Panc1 (cell line): ENCODE data around the gene SLC22A16. TPM values are rescaled to one million over a fixed set of nuclear protein-coding genes. Genes with fewer than 3 reads are reported as not detected.

Experiments used
- ATAC-seq: fragments of 200-7000 bp; cut with Tn5 transposase; 2 replicates; pipeline ENCODE4 v1.9.1; 2020; ENCODE audit warnings: mild to moderate bottlenecking, moderate library complexity
- BruUV-seq: library from RNA; stranded (reverse); fragments of 400-500 nt; replicated peaks from 2 replicates; lab custom pipeline; 2021; lab: Mats Ljungman, UMichigan
- CTCF ChIA-PET: fragments of 300-600 bp; sonication (Branson Sonifier 250); formaldehyde crosslinking; loops from one replicate; lab custom pipeline; 2022; ENCODE audit warnings: antibody characterized with exemption; lab: Charles Lee
- POLR2A ChIA-PET: fragments of 300-600 bp; sonication (Branson Sonifier 250); formaldehyde crosslinking; loops from one replicate; lab custom pipeline; 2022; ENCODE audit warnings: antibody characterized with exemption; lab: Charles Lee
- DNase-seq: peaks from one replicate; pipeline ENCODE4 v3.0.0-alpha.2; 2010; ENCODE audit warnings: low read depth, low spot score
- H3K27ac ChIP-seq: 2 replicates; pipeline ENCODE4 v1.5.1; 2011; ENCODE audit warnings: mild to moderate bottlenecking, low read length, inconsistent platforms
- H3K27me3 ChIP-seq: fragments of 200-500 bp; sonication (Bioruptor generic); 2 replicates; pipeline ENCODE4 v1.6.0; 2014; ENCODE audit warnings: low read length, inconsistent platforms; ENCODE audit not compliant: control insufficient read depth, insufficient read depth
- H3K36me3 ChIP-seq: fragments of 200-500 bp; sonication (Bioruptor generic); 2 replicates; pipeline ENCODE4 v1.5.1; 2014; ENCODE audit warnings: inconsistent platforms, mild to moderate bottlenecking, low read length, moderate library complexity; ENCODE audit not compliant: control insufficient read depth, insufficient read depth
- H3K4me1 ChIP-seq: 2 replicates; pipeline ENCODE4 v1.5.1; 2011; ENCODE audit warnings: inconsistent platforms, mild to moderate bottlenecking, low read length, moderate library complexity; ENCODE audit not compliant: control insufficient read depth, insufficient read depth
- H3K4me3 ChIP-seq, 2 experiments: 2 replicates each; pipeline ENCODE4 v1.5.1; 2011 to 2012; ENCODE audit warnings: low read depth in 2 of 2, low read length in 2 of 2, mild to moderate bottlenecking in 2 of 2, inconsistent platforms in 1 of 2, moderate library complexity in 1 of 2
- H3K9me3 ChIP-seq: fragments of 200-500 bp; sonication (Bioruptor generic); 2 replicates; pipeline ENCODE4 v1.5.1; 2014; ENCODE audit warnings: low read depth, mild to moderate bottlenecking, inconsistent platforms, low read length, moderate library complexity; ENCODE audit not compliant: control insufficient read depth, insufficient read depth
- CTCF ChIP-seq: fragments of 450-650 bp; IDR thresholded peaks from 2 replicates; pipeline ENCODE4 v1.5.1; 2017; ENCODE audit warnings: mild to moderate bottlenecking
- POLR2AphosphoS5 ChIP-seq: IDR thresholded peaks from 2 replicates; pipeline ENCODE4 v1.6.1; 2012; ENCODE audit warnings: mild to moderate bottlenecking, low read depth, low read length, moderate library complexity
- SIN3A ChIP-seq: IDR thresholded peaks from 2 replicates; pipeline ENCODE4 v1.6.1; 2012; ENCODE audit warnings: low read depth, mild to moderate bottlenecking, low read length, moderate library complexity, borderline replicate concordance; ENCODE audit not compliant: insufficient read depth
- TCF7L2 ChIP-seq: IDR thresholded peaks from 2 replicates; pipeline ENCODE4 v1.6.1; 2011; ENCODE audit warnings: mild to moderate bottlenecking, low read depth, low read length, inconsistent platforms
- in situ Hi-C: cut with HindIII; loops from 2 replicates; pipeline ENCODE4 v1.10.0; 2016; ENCODE audit warnings: low sequenced_read_pairs, low pct_unique_long_range_greater_than_20kb
- intact Hi-C: fragments of 100-400 bp; cut with micrococcal nuclease; formaldehyde crosslinking; loops from one replicate; pipeline ENCODE4 v1.10.0; 2022; ENCODE audit not compliant: unreplicated experiment
- total RNA-seq: library from RNA; stranded (reverse); gene quantifications from one replicate; pipeline ENCODE4 v1.2.1, GENCODE V29; 2021; ENCODE audit not compliant: unreplicated experiment
- TF ChIP-seq, protein P1 (sequence below), 2 experiments: IDR thresholded peaks; 2 replicates each; pipeline ENCODE4 v1.6.1; 2011 to 2012; ENCODE audit warnings: low read depth in 2 of 2, control low read depth in 1 of 2, low read length in 1 of 2, mild to moderate bottlenecking in 1 of 2, moderate library complexity in 1 of 2; ENCODE audit not compliant: insufficient read depth in 1 of 2

SLC22A16 gene
- total RNA-seq, 1 experiment from 2014 or later: not detected

- H3K27me3 ChIP-seq: peaks cover 27% of the 10 kb centered on the region
- DNase-seq: no peak
- no peak overlapping the region for H3K27ac ChIP-seq
- TF ChIP-seq TCF7L2 (no peak), SIN3A (no peak), POLR2AphosphoS5 (no peak), CTCF (no peak)
- TF ChIP-seq, protein P1, sequence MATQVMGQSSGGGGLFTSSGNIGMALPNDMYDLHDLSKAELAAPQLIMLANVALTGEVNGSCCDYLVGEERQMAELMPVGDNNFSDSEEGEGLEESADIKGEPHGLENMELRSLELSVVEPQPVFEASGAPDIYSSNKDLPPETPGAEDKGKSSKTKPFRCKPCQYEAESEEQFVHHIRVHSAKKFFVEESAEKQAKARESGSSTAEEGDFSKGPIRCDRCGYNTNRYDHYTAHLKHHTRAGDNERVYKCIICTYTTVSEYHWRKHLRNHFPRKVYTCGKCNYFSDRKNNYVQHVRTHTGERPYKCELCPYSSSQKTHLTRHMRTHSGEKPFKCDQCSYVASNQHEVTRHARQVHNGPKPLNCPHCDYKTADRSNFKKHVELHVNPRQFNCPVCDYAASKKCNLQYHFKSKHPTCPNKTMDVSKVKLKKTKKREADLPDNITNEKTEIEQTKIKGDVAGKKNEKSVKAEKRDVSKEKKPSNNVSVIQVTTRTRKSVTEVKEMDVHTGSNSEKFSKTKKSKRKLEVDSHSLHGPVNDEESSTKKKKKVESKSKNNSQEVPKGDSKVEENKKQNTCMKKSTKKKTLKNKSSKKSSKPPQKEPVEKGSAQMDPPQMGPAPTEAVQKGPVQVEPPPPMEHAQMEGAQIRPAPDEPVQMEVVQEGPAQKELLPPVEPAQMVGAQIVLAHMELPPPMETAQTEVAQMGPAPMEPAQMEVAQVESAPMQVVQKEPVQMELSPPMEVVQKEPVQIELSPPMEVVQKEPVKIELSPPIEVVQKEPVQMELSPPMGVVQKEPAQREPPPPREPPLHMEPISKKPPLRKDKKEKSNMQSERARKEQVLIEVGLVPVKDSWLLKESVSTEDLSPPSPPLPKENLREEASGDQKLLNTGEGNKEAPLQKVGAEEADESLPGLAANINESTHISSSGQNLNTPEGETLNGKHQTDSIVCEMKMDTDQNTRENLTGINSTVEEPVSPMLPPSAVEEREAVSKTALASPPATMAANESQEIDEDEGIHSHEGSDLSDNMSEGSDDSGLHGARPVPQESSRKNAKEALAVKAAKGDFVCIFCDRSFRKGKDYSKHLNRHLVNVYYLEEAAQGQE (IDR thresholded peaks at IDR 0.05; ENCODE audit: insufficient read depth in 1 of 2, low read depth in 2 of 2, low read length in 1 of 2): no peak
- no peaks in the 10 kb centered on the region for H3K9me3 ChIP-seq
- no TSS peak for BruUV-seq
- peak; percentile 23; the same call in 1 of the 2 replicates for ATAC-seq
- ChIA-PET CTCF (no interaction called here), POLR2A (no interaction called here)
- no peaks in the 10 kb centered on the region for H3K36me3 ChIP-seq
- in situ Hi-C loops (no loop called here), intact Hi-C loops (no loop called here)
- no peak overlapping the region for H3K4me3 ChIP-seq
- no peaks in the 10 kb centered on the region for H3K4me1 ChIP-seq
Observed at GRCh38 chr6:110430236-110430635, 46.2 kb downstream of the SLC22A16 start.

GRCh38 chr6:110428153-110428552 is 48.3 kb downstream of the SLC22A16 start:
- intact Hi-C loops: no loop called here
- TF ChIP-seq TCF7L2 (no peak), SIN3A (no peak), CTCF (no peak), POLR2AphosphoS5 (no peak)
- TF ChIP-seq, protein P1 (IDR thresholded peaks at IDR 0.05; ENCODE audit: insufficient read depth in 1 of 2, low read depth in 2 of 2, low read length in 1 of 2): no peak
- Histone ChIP-seq H3K27me3 (peaks cover 40% of the 10 kb centered on the region), H3K9me3 (no peaks in the 10 kb centered on the region), H3K36me3 (no peaks in the 10 kb centered on the region), H3K4me1 (no peaks in the 10 kb centered on the region), H3K27ac (no peak overlapping the region), H3K4me3 (no peak overlapping the region)
- ATAC-seq (no peak), DNase-seq (no peak)
- ChIA-PET POLR2A (no interaction called here), CTCF (no interaction called here)
- no TSS peak for BruUV-seq
- in situ Hi-C loops: no loop called here
